ENCODE data around the gene KDM4B. TPM values are rescaled to one million over a fixed set of nuclear protein-coding genes. Genes with fewer than 3 reads are reported as not detected.

KDM4B gene
- total and polyA plus RNA-seq, 7 donors = 7.2 to 46.5 (median 21.4) TPM

DNA sequence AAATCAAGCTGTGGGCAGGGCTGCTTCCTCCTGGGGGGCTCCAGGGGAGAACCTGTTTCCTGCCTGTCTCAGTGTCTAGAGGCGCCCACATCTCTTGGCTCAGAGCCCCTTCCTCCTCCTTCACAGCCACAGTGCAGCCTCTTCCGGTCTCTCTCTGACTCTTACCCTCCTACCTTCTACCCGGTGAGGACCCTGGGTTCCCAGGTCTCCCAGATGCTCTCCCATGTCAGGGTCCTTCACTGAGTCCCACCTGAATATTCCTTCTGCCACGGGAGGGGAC is 153.1 kb downstream of the KDM4B start:
- no peaks in the 10 kb centered on the region for H3K27me3 ChIP-seq
- H3K4me3 ChIP-seq = no peak overlapping the region
- no peak for DNase-seq
- TF ChIP-seq POLR2A (IDR thresholded peaks at IDR 0.05) (no peak), CTCF (IDR thresholded peaks at IDR 0.05) (no peak), POLR2AphosphoS5 (IDR thresholded peaks at IDR 0.05) (no peak), EP300 (IDR thresholded peaks at IDR 0.05) (no peak)
- H3K4me1 ChIP-seq = peaks cover 0 to 1% (median under 1%) of the 10 kb centered on the region in 4 donors
- H3K9me3 ChIP-seq = no peaks in the 10 kb centered on the region
- 53 to 81% methylated on average over 4 of the region's 4 CpGs for WGBS, 2 donors
- peaks cover 0 to 51% (median 19%) of the 10 kb centered on the region in 4 donors for H3K36me3 ChIP-seq
- H3K27ac ChIP-seq = no peak overlapping the region
- intact Hi-C loops (cut with DNase I) = no loop called here

- no peak for DNase-seq
- intact Hi-C loops (cut with DNase I) = no loop called here
- WGBS, 2 donors = 92 to 96% methylated on average over 30 of the region's 30 CpGs
- Histone ChIP-seq H3K4me1 (peaks cover 0 to 9% (median 6%) of the 10 kb centered on the region in 4 donors), H3K27me3 (no peaks in the 10 kb centered on the region), H3K9me3 (no peaks in the 10 kb centered on the region), H3K27ac (no peak overlapping the region), H3K36me3 (peaks cover 0 to 51% (median 19%) of the 10 kb centered on the region in 4 donors), H3K4me3 (no peak overlapping the region)
- TF ChIP-seq CTCF (IDR thresholded peaks at IDR 0.05) = no peak
- no peak for TF ChIP-seq POLR2AphosphoS5 (IDR thresholded peaks at IDR 0.05)
- no peak for TF ChIP-seq EP300 (IDR thresholded peaks at IDR 0.05)
- no peak for TF ChIP-seq POLR2A (IDR thresholded peaks at IDR 0.05)
Observed at GRCh38 chr19:5122671-5123409, 153.9 kb downstream of the KDM4B start.

DNA sequence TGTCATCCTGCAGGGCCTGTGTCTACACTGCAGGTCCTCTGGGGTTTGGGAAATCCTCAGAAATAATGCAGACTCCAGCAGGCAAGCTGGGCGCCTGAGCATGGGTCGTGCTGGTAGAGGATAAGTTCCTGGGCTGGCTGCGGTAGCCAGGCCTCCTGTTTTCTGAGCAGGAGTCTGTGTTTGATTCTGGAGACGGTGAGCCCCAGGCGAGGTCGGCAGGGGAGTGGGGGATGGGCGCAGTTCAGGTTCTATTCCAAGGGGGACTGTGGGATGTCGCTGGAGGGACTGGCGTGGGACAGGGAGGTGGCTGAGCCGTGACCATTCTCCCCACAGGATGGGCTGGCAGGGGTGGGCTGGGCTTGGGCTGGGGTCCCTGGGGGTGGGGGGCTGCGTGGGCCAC is 154.7 kb downstream of the KDM4B start:
- TF ChIP-seq CTCF (IDR thresholded peaks at IDR 0.05) (no peak), EP300 (IDR thresholded peaks at IDR 0.05) (no peak)
- peaks cover 0 to 51% (median 19%) of the 10 kb centered on the region in 4 donors for H3K36me3 ChIP-seq
- DNase-seq = no peak
- no peaks in the 10 kb centered on the region for H3K9me3 ChIP-seq
- H3K4me1 ChIP-seq = peaks cover 0 to 17% (median 14%) of the 10 kb centered on the region in 4 donors
- no peak overlapping the region for H3K4me3 ChIP-seq
- 83 to 95% methylated on average over 11 of the region's 11 CpGs for WGBS, 2 donors
- no peak overlapping the region for H3K27ac ChIP-seq
- no peaks in the 10 kb centered on the region for H3K27me3 ChIP-seq
- intact Hi-C loops (cut with DNase I) = no loop called here

- H3K36me3 ChIP-seq = peaks cover 0 to 49% (median 19%) of the 10 kb centered on the region in 4 donors
- DNase-seq = no peak
- H3K27ac ChIP-seq = no peak overlapping the region
- H3K4me1 ChIP-seq = peaks cover 0 to 24% (median 20%) of the 10 kb centered on the region in 4 donors
- no peaks in the 10 kb centered on the region for H3K9me3 ChIP-seq
- no peak overlapping the region for H3K4me3 ChIP-seq
- intact Hi-C loops (cut with DNase I) = no loop called here
- WGBS, 2 donors = 94 to 96% methylated on average over 21 of the region's 21 CpGs
- no peaks in the 10 kb centered on the region for H3K27me3 ChIP-seq
- TF ChIP-seq POLR2AphosphoS5 (IDR thresholded peaks at IDR 0.05) (no peak), CTCF (IDR thresholded peaks at IDR 0.05) (no peak), POLR2A (IDR thresholded peaks at IDR 0.05) (no peak), EP300 (IDR thresholded peaks at IDR 0.05) (no peak)
Observed at GRCh38 chr19:5124111-5124855, 155.4 kb downstream of the KDM4B start.
